Measurements from ENCODE around the gene DAB2IP. TPM values are rescaled to one million over a fixed set of nuclear protein-coding genes. Genes with fewer than 3 reads are reported as not detected.

The DAB2IP gene
- total RNA-seq, 8 experiments from 2014 or later, result 8.0 to 27.7 (median 19.6) TPM

Other genes starting within 250 kb of the DAB2IP start
- 1 to 10 TPM in 1 of 8 experiments, under 1 TPM in 6, not detected in 1; 0.05 to 1.9 (median 0.17) TPM for gene GGTA1, start 151.8 kb upstream of the DAB2IP start, total RNA-seq

Data from motor neuron (in vitro differentiated cells).